Measurements from ENCODE around the gene ARPC1B.

Gene ARPC1B

GRCh38 chr7:99365318-99366141 lies 9.0 kb upstream of the ARPC1B start:
- no peaks in the 10 kb centered on the region for H3F3A ChIP-seq (ENCODE audit: low read depth)
- no peaks in the 10 kb centered on the region for H3K9me3 ChIP-seq (ENCODE audit: insufficient read depth, low read depth, low read length)
- H3K4me3 ChIP-seq (ENCODE audit: low read length, poor library complexity, severe bottlenecking) = no peak overlapping the region
- TF ChIP-seq EZH2phosphoT487 (IDR thresholded peaks at IDR 0.05; ENCODE audit: borderline replicate concordance) = no peak
- TF ChIP-seq CTCF (conservative IDR thresholded peaks at IDR 0.05; ENCODE audit: low read length) = peak; percentile 62
- no peaks in the 10 kb centered on the region for H3K9me2 ChIP-seq (replicated peaks; ENCODE audit: low read depth, low read length)
- H3K36me3 ChIP-seq (ENCODE audit: insufficient read depth, low read length) = peaks cover 58% of the 10 kb centered on the region
- H4K20me1 ChIP-seq (ENCODE audit: insufficient read depth, low read length, poor library complexity, severe bottlenecking) = no peaks in the 10 kb centered on the region
- no peaks in the 10 kb centered on the region for H3K79me2 ChIP-seq (ENCODE audit: insufficient read depth, low read length)
- H3K4me1 ChIP-seq (ENCODE audit: insufficient read depth, low read length, poor library complexity, severe bottlenecking) = no peaks in the 10 kb centered on the region
- no peak overlapping the region for H3K9ac ChIP-seq (ENCODE audit: low read depth, low read length, poor library complexity, severe bottlenecking)
- no peak overlapping the region for H3K4me2 ChIP-seq (ENCODE audit: low read depth, low read length, poor library complexity, severe bottlenecking)
- no peaks in the 10 kb centered on the region for H3K27me3 ChIP-seq (ENCODE audit: insufficient read depth, low read length, poor library complexity, severe bottlenecking)
- no peak overlapping the region for H2AFZ ChIP-seq (ENCODE audit: low read length)

DNA sequence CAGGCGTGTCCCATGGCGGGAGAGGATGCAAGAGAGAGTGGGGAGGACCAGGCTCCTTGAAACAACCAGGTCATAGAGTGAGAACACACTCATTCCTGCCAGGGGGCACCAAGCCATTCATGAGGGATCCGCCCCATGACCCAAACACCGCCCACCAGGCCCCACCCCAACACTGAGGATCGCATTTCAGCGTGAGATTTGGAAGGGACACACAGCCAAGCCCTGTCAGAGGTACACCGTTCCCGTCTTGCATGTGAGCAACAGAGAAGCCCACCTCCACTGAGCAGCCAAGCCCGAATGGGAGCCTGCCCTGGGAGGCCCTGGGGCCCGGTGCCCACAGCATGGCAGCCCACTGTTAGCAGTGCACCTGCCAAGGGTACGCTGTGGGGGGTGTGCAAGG lies 7.9 kb upstream of the ARPC1B start:
- Histone ChIP-seq H3K4me1 (ENCODE audit: insufficient read depth, low read length, poor library complexity, severe bottlenecking) (no peaks in the 10 kb centered on the region), H4K20me1 (ENCODE audit: insufficient read depth, low read length, poor library complexity, severe bottlenecking) (no peaks in the 10 kb centered on the region), H2AFZ (ENCODE audit: low read length) (no peak overlapping the region), H3K27me3 (ENCODE audit: insufficient read depth, low read length, poor library complexity, severe bottlenecking) (no peaks in the 10 kb centered on the region), H3K79me2 (ENCODE audit: insufficient read depth, low read length) (no peaks in the 10 kb centered on the region), H3K36me3 (ENCODE audit: insufficient read depth, low read length) (peaks cover 48% of the 10 kb centered on the region), H3K9me2 (replicated peaks; ENCODE audit: low read depth, low read length) (no peaks in the 10 kb centered on the region), H3K4me3 (ENCODE audit: low read length, poor library complexity, severe bottlenecking) (no peak overlapping the region), H3K4me2 (ENCODE audit: low read depth, low read length, poor library complexity, severe bottlenecking) (no peak overlapping the region), H3F3A (ENCODE audit: low read depth) (no peaks in the 10 kb centered on the region), H3K9ac (ENCODE audit: low read depth, low read length, poor library complexity, severe bottlenecking) (no peak overlapping the region), H3K9me3 (ENCODE audit: insufficient read depth, low read depth, low read length) (no peaks in the 10 kb centered on the region)
- TF ChIP-seq EZH2phosphoT487 (IDR thresholded peaks at IDR 0.05; ENCODE audit: borderline replicate concordance) (no peak), CTCF (conservative IDR thresholded peaks at IDR 0.05; ENCODE audit: low read length) (no peak)

GRCh38 chr7:99368750-99369389 lies 5.7 kb upstream of the ARPC1B start:
- TF ChIP-seq CTCF (conservative IDR thresholded peaks at IDR 0.05; ENCODE audit: low read length) (no peak), EZH2phosphoT487 (IDR thresholded peaks at IDR 0.05; ENCODE audit: borderline replicate concordance) (no peak)
- H3F3A ChIP-seq (ENCODE audit: low read depth) = no peaks in the 10 kb centered on the region

More at GRCh38 chr7:99368750-99369389, 5.7 kb upstream of the ARPC1B start:
- Histone ChIP-seq H3K4me3 (ENCODE audit: low read length, poor library complexity, severe bottlenecking) (no peak overlapping the region), H3K4me1 (ENCODE audit: insufficient read depth, low read length, poor library complexity, severe bottlenecking) (peaks cover 3% of the 10 kb centered on the region), H4K20me1 (ENCODE audit: insufficient read depth, low read length, poor library complexity, severe bottlenecking) (no peaks in the 10 kb centered on the region), H3K9ac (ENCODE audit: low read depth, low read length, poor library complexity, severe bottlenecking) (no peak overlapping the region), H3K9me3 (ENCODE audit: insufficient read depth, low read depth, low read length) (no peaks in the 10 kb centered on the region), H3K9me2 (replicated peaks; ENCODE audit: low read depth, low read length) (no peaks in the 10 kb centered on the region), H2AFZ (ENCODE audit: low read length) (no peak overlapping the region), H3K36me3 (ENCODE audit: insufficient read depth, low read length) (peaks cover 30% of the 10 kb centered on the region; the same call in 1 of the 2 replicates), H3K4me2 (ENCODE audit: low read depth, low read length, poor library complexity, severe bottlenecking) (no peak overlapping the region), H3K27me3 (ENCODE audit: insufficient read depth, low read length, poor library complexity, severe bottlenecking) (no peaks in the 10 kb centered on the region), H3K79me2 (ENCODE audit: insufficient read depth, low read length) (no peaks in the 10 kb centered on the region)
